ENCODE data around the gene NELFA. TPM values are rescaled to one million over a fixed set of nuclear protein-coding genes. Genes with fewer than 3 reads are reported as not detected.

Gene NELFA
- total RNA-seq, 2 donors from 2014 or later, result 29.5 to 53.3 TPM

DNA sequence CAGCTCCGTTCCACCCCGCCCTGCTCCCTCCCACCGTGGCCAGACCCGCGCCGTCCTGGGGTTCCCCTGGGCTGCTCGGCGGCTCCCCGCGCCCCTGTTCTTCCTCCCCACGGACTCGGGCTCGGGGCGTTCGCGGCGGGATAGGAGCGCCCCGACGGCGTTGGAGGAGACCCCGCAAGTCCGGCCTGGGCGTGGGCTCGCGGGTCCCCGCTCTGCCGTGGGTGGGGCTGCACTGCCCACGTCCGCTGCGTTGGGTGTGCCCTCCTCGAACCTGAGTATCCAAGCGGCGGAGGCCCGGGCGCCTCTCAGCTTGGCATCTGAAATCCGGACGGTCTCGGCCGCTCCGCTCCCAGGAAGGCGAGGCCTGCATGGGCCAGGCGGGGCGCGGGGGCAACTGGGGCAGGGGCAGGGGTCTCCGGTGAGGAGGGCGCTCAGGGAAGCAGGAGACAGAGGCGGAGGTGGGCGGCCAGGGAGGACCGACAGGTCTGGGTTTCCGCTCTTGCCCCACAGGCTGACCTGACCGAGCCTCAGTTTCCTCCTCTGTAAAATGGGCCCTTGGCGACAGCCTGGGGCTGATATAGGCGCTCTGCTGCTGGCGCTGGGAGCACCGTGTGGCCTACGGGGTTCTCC, 38.4 kb upstream of the NELFA start:
- Histone ChIP-seq H3K4me3 (no peak overlapping the region), H3K4me1 (replicated peaks) (no peaks in the 10 kb centered on the region), H3K27me3 (replicated peaks; ENCODE audit: insufficient read depth) (peaks cover 13% of the 10 kb centered on the region), H3K27ac (no peak overlapping the region), H3K36me3 (no peaks in the 10 kb centered on the region), H3K9me3 (no peaks in the 10 kb centered on the region)
- WGBS, result 40% methylated on average over 49 of the region's 57 CpGs
- peak; percentile 3 for DNase-seq (ENCODE audit: low spot score)
- TF ChIP-seq, protein P1, sequence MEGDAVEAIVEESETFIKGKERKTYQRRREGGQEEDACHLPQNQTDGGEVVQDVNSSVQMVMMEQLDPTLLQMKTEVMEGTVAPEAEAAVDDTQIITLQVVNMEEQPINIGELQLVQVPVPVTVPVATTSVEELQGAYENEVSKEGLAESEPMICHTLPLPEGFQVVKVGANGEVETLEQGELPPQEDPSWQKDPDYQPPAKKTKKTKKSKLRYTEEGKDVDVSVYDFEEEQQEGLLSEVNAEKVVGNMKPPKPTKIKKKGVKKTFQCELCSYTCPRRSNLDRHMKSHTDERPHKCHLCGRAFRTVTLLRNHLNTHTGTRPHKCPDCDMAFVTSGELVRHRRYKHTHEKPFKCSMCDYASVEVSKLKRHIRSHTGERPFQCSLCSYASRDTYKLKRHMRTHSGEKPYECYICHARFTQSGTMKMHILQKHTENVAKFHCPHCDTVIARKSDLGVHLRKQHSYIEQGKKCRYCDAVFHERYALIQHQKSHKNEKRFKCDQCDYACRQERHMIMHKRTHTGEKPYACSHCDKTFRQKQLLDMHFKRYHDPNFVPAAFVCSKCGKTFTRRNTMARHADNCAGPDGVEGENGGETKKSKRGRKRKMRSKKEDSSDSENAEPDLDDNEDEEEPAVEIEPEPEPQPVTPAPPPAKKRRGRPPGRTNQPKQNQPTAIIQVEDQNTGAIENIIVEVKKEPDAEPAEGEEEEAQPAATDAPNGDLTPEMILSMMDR (IDR thresholded peaks at IDR 0.05), result no peak
- TF ChIP-seq POLR2AphosphoS5 (IDR thresholded peaks at IDR 0.05) (no peak), POLR2A (IDR thresholded peaks at IDR 0.05) (no peak)
- intact Hi-C loops (cut with DNase I), result no loop called here

DNA sequence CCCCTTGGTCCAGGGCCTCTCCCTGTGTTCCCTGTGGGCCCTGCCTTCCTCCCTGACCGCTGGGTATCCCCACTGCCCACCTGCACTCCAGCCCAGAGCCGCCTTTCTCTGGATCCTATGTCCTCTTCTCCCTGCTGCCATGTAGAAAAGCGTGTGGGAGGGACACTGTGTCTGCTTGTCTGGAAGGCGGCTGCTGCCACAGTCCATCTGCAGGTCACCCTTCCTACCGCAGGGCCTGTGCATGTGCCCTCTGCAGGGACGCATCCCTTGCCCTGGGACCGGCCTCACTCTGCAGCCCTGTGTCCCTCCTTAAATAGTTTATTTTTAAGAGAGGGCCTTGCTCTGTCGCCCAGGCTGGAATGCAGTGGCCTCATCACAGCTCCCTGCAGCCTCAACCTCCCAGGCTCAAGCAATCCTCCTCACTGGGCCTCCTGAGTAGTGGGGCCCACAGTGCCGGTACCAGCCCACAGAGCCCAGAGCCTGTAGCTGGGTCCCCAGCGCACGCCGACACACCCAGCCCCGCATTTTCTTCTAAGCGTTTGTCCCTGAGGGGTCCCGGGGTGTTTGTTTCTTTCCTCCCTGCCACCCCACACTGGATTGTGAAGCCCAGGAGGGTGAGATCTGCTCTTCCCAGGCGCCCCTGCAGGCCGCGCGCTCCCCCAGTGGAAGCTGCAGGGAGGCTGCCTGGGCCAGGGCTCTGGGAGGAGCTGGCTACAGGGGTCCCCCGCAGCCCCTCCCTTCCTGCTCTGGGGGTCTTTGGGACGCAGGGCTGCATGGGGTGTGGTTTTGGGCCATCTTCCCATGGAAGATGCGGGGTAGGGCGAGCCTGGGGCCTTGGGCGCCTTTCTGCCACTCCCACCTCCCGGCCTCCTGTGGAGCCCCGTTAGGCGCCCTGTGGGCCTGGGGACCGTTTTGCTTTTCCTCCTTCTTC, 37.5 kb upstream of the NELFA start:
- WGBS, result 69% methylated on average over 26 of the region's 28 CpGs
- peaks cover 15% of the 10 kb centered on the region for H3K27me3 ChIP-seq (replicated peaks; ENCODE audit: insufficient read depth)
- intact Hi-C loops (cut with DNase I), result no loop called here
- TF ChIP-seq POLR2A (IDR thresholded peaks at IDR 0.05) (no peak), POLR2AphosphoS5 (IDR thresholded peaks at IDR 0.05) (no peak)
- TF ChIP-seq, protein P1 (IDR thresholded peaks at IDR 0.05), result no peak
- H3K4me1 ChIP-seq (replicated peaks), result peaks cover 2% of the 10 kb centered on the region
- no peaks in the 10 kb centered on the region for H3K9me3 ChIP-seq
- no peak overlapping the region for H3K4me3 ChIP-seq
- no peak overlapping the region for H3K27ac ChIP-seq
- peak; percentile 3 for DNase-seq (ENCODE audit: low spot score)
- no peaks in the 10 kb centered on the region for H3K36me3 ChIP-seq

DNA sequence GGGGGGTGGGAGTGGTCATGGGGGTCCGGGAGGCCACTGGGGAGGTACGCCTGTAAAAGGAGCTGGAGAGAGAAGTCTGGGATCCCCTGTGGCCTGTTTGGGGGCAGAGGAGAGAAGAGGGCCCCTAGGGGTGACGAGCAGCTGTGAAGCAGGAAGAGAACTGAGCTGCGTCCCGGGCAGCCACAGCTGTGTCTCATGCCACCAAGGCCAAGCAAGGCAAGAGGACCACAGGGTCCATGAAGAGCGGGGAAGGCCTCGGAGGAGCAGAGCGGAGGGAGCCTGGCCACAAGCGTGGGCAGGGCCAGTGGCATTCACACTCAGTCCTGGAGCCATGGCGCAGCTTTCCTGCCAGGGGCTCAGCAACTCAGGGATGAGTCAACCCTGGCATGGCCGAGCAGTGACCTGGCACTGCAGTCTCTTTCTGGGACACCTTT, 36.8 kb upstream of the NELFA start:
- intact Hi-C loops (cut with DNase I), result no loop called here
- Histone ChIP-seq H3K27ac (no peak overlapping the region), H3K36me3 (no peaks in the 10 kb centered on the region), H3K27me3 (replicated peaks; ENCODE audit: insufficient read depth) (peaks cover 22% of the 10 kb centered on the region), H3K9me3 (no peaks in the 10 kb centered on the region), H3K4me3 (no peak overlapping the region), H3K4me1 (replicated peaks) (peaks cover 6% of the 10 kb centered on the region)
- no peak for DNase-seq (ENCODE audit: low spot score)
- WGBS, result 79% methylated on average over 11 of the region's 11 CpGs
- no peak for TF ChIP-seq POLR2AphosphoS5 (IDR thresholded peaks at IDR 0.05)
- TF ChIP-seq, protein P1 (IDR thresholded peaks at IDR 0.05), result no peak
- no peak for TF ChIP-seq POLR2A (IDR thresholded peaks at IDR 0.05)

DNA sequence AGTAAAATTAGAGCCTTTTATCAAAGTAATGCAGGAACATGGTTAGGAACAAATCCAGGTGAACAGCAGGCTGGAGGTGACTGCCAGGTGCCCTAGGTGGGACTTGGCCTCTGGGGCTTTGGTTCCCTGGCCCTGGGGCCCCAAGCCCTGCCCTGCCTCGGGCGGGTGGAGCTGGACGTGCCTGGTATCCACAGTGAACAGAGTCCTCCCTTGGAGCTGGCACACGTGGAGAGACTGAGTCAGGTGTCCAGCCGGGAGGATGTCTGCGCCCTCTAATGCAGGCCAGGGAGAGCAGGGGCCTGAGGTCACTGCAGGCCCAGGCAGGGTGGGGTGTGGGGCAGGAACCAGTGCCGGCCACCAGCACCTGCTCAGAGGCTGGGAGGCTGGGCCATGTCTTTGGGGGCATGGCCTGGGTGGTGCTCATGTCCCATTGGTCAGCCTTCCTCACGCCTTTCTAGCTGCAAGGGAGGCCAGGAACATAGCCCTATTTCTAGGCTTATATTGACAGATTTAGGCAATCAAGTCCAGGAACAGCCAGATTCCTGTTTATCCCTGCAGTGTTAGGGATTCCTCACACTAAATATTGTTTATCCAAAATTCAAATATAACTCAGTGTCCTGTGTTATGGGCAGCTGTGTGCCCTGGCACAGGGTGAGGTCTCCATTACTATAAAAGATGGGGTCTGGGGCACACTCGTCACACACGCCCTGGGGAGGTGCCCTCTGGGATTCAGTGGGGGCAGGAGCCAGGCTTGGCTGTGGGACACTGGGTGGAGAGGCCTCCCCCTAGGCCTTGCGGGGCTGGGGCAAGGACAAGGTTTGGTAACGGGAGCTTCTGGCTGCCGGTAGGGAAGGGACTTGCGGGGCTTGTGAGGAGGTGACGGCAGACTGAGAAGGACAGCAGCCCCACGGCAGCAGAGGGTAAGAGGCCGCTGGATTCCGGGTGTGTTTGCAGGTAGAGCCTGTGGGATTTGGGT, 36.1 kb upstream of the NELFA start:
- no peak for DNase-seq (ENCODE audit: low spot score)
- 90% methylated on average over 18 of the region's 18 CpGs for WGBS
- H3K27me3 ChIP-seq (replicated peaks; ENCODE audit: insufficient read depth), result peaks cover 23% of the 10 kb centered on the region

More for the DNA sequence above, 36.1 kb upstream of the NELFA start:
- no peaks in the 10 kb centered on the region for H3K36me3 ChIP-seq
- no peak overlapping the region for H3K27ac ChIP-seq
- no peak overlapping the region for H3K4me3 ChIP-seq
- intact Hi-C loops (cut with DNase I), result no loop called here
- peaks cover 6% of the 10 kb centered on the region for H3K4me1 ChIP-seq (replicated peaks)
- no peaks in the 10 kb centered on the region for H3K9me3 ChIP-seq
- TF ChIP-seq, protein P1 (IDR thresholded peaks at IDR 0.05), result no peak
- TF ChIP-seq POLR2A (IDR thresholded peaks at IDR 0.05) (no peak), POLR2AphosphoS5 (IDR thresholded peaks at IDR 0.05) (no peak)
